Adrenal gland (tissue), 5 donors: Measurements from ENCODE around the gene RAB21.
A peak's percentile ranks its signal among the peaks of the same experiment; 100 is the strongest.

Experiments
- POLR2A ChIP-seq, 2 donors: fragments of 450-650 bp; IDR thresholded peaks; one replicate each; pipeline ENCODE4 v1.6.1; 2017; ENCODE audit warnings: antibody characterized with exemption in 2 of 2, mild to moderate bottlenecking in 2 of 2, moderate library complexity in 1 of 2
- TF ChIP-seq, protein P1 (sequence below), 6 experiments: fragments of 450-650 bp in 4 of 6; fragments of 200-600 bp in 2 of 6; sonication (generic) in 1 of 6; IDR thresholded peaks; 1 replicate in 5 of 6; 2 replicates in 1 of 6; pipeline versions ENCODE4 v1.5.1 to v1.8.0; 2016 to 2021; ENCODE audit warnings: antibody characterized with exemption in 6 of 6, mild to moderate bottlenecking in 2 of 6, moderate library complexity in 1 of 6
- donor health status: DM: no; HTN: no; CAD: no.

- TF ChIP-seq, protein P1, sequence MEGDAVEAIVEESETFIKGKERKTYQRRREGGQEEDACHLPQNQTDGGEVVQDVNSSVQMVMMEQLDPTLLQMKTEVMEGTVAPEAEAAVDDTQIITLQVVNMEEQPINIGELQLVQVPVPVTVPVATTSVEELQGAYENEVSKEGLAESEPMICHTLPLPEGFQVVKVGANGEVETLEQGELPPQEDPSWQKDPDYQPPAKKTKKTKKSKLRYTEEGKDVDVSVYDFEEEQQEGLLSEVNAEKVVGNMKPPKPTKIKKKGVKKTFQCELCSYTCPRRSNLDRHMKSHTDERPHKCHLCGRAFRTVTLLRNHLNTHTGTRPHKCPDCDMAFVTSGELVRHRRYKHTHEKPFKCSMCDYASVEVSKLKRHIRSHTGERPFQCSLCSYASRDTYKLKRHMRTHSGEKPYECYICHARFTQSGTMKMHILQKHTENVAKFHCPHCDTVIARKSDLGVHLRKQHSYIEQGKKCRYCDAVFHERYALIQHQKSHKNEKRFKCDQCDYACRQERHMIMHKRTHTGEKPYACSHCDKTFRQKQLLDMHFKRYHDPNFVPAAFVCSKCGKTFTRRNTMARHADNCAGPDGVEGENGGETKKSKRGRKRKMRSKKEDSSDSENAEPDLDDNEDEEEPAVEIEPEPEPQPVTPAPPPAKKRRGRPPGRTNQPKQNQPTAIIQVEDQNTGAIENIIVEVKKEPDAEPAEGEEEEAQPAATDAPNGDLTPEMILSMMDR (IDR thresholded peaks at IDR 0.05), result no peak
- TF ChIP-seq POLR2A (IDR thresholded peaks at IDR 0.05), result peak in 1 of 2 donors; percentile 1
Measured at GRCh38 chr12:71756054-71756690, 1.5 kb downstream of the RAB21 start.
